A549 (cell line): ENCODE measurements around the gene TIE1. TPM values are rescaled to one million over a fixed set of nuclear protein-coding genes. Genes with fewer than 3 reads are reported as not detected.

Experiments
- ATAC-seq, 2 experiments: fragments of 200-7000 bp in 1 of 2; fragments of >200 bp in 1 of 2; cut with Nextera tagmentation in 1 of 2; cut with Tn5 transposase in 1 of 2; 3 replicates each; pipeline versions ENCODE4 v1.8.0 to v1.9.1; 2018 to 2020; ENCODE audit warnings: mild to moderate bottlenecking in 1 of 2, moderate library complexity in 1 of 2
- CTCF ChIA-PET: fragments of 300-600 bp; sonication (Branson Sonifier 250); formaldehyde crosslinking; extraction: SDS; loops from one replicate; lab custom pipeline; 2021; ENCODE audit warnings: antibody characterized with exemption, inconsistent platforms; lab: Yijun Ruan, JAX
- POLR2A ChIA-PET: fragments of 350-600 bp; formaldehyde crosslinking; extraction: SDS; loops from one replicate; lab custom pipeline; 2021; ENCODE audit warnings: antibody characterized with exemption, inconsistent platforms; lab: Yijun Ruan, JAX
- DNase-seq, 2 experiments: peaks; one replicate each; pipeline versions ENCODE4 v3.0.0 to v3.0.0-alpha.2; 2011 to 2016; ENCODE audit warnings: low read depth in 1 of 2, low spot score in 1 of 2
- FAIRE-seq: peaks from 2 replicates; lab custom pipeline; 2011; peaks lifted over from hg19 to GRCh38; lab: Jason Lieb, UNC
- H3K27ac ChIP-seq, 2 experiments: fragments of >200 bp; sonication (Bioruptor Twin); formaldehyde crosslinking; 3 replicates each; pipeline ENCODE4 v1.5.1; 2016 to 2017
- H3K4me1 ChIP-seq: fragments of >200 bp; sonication (Bioruptor Twin); formaldehyde crosslinking; 3 replicates; pipeline ENCODE4 v1.6.1; 2016
- H3K4me2 ChIP-seq: fragments of >200 bp; sonication (Bioruptor Twin); formaldehyde crosslinking; 3 replicates; pipeline ENCODE4 v1.6.1; 2016
- H3K4me3 ChIP-seq: fragments of >200 bp; sonication (Bioruptor Twin); formaldehyde crosslinking; 3 replicates; pipeline ENCODE4 v1.5.1; 2016
- H3K9me3 ChIP-seq: fragments of >200 bp; sonication (Bioruptor Twin); formaldehyde crosslinking; 3 replicates; pipeline ENCODE4 v1.6.1; 2016
- BCL3 ChIP-seq: fragments of >200 bp; sonication (Bioruptor Twin); formaldehyde crosslinking; IDR thresholded peaks from 3 replicates; pipeline ENCODE4 v1.6.1; 2016
- E2F6 ChIP-seq: IDR thresholded peaks from 2 replicates; pipeline ENCODE4 v1.6.1; 2012; ENCODE audit warnings: low read depth, borderline replicate concordance
- EHF ChIP-seq: fragments of 250-450 bp; sonication (Bioruptor Pico); IDR thresholded peaks from 2 replicates; pipeline ENCODE4 v1.5.0; 2020; ENCODE audit warnings: mild to moderate bottlenecking
- ESRRA ChIP-seq: fragments of 150-350 bp; IDR thresholded peaks from 2 replicates; pipeline ENCODE4 v1.6.1; 2014; ENCODE audit warnings: mild to moderate bottlenecking, low read length, borderline replicate concordance
- FOSB ChIP-seq: fragments of 250-450 bp; sonication (Bioruptor Pico); IDR thresholded peaks from 2 replicates; pipeline ENCODE4 v1.5.0; 2020; ENCODE audit warnings: mild to moderate bottlenecking, moderate library complexity
- FOSL2 ChIP-seq, 2 experiments: fragments of 450-650 bp in 1 of 2; fragments of >200 bp in 1 of 2; sonication (Bioruptor Twin) in 1 of 2; formaldehyde crosslinking; IDR thresholded peaks; 2 replicates each; pipeline versions ENCODE4 v1.5.0 to v1.6.1; 2016 to 2020; ENCODE audit warnings: mild to moderate bottlenecking in 1 of 2, moderate library complexity in 1 of 2
- GATA3 ChIP-seq: IDR thresholded peaks from 2 replicates; pipeline ENCODE4 v1.6.1; 2012; ENCODE audit warnings: borderline replicate concordance
- HOXA7 ChIP-seq: fragments of 250-450 bp; sonication (Bioruptor Pico); IDR thresholded peaks from 2 replicates; pipeline ENCODE4 v1.5.0; 2020; ENCODE audit warnings: mild to moderate bottlenecking, moderate library complexity
- MAX ChIP-seq: IDR thresholded peaks from 2 replicates; pipeline ENCODE4 v1.6.1; 2012
- MAZ ChIP-seq: fragments of 150-350 bp; IDR thresholded peaks from 2 replicates; pipeline ENCODE4 v1.6.1; 2014; ENCODE audit warnings: antibody characterized with exemption, low read depth, low read length, borderline replicate concordance
- MYC ChIP-seq: IDR thresholded peaks from 2 replicates; pipeline ENCODE4 v1.6.1; 2012; ENCODE audit warnings: mild to moderate bottlenecking, inconsistent platforms, low read length, improper control_type of control experiment, borderline replicate concordance
- NFE2L2 ChIP-seq: fragments of 150-350 bp; conservative IDR thresholded peaks from 2 replicates; pipeline ENCODE4 v1.6.1; 2014; ENCODE audit warnings: low read length
- POLR2A ChIP-seq: IDR thresholded peaks from 2 replicates; pipeline ENCODE4 v1.6.1; 2012; ENCODE audit warnings: mild to moderate bottlenecking, low read length
- RAD21 ChIP-seq, 2 experiments: fragments of >200 bp in 1 of 2; sonication (Bioruptor Twin) in 1 of 2; formaldehyde crosslinking in 1 of 2; IDR thresholded peaks in 1 of 2; conservative IDR thresholded peaks in 1 of 2; 2 replicates in 1 of 2; 3 replicates in 1 of 2; pipeline ENCODE4 v1.6.1; 2012 to 2018; ENCODE audit warnings: inconsistent platforms in 1 of 2
- RFX5 ChIP-seq: fragments of 450-650 bp; IDR thresholded peaks from 2 replicates; pipeline ENCODE4 v1.7.1; 2014; ENCODE audit warnings: antibody characterized with exemption, mild to moderate bottlenecking, moderate library complexity
- RNF2 ChIP-seq: fragments of 200-600 bp; sonication (generic); IDR thresholded peaks from 2 replicates; pipeline ENCODE4 v1.6.1; 2016; ENCODE audit warnings: low read depth, mild to moderate bottlenecking, antibody characterized with exemption, moderate library complexity, borderline replicate concordance
- SMC3 ChIP-seq: fragments of >200 bp; sonication (Bioruptor Twin); formaldehyde crosslinking; IDR thresholded peaks from 3 replicates; pipeline ENCODE4 v1.6.1; 2018; ENCODE audit warnings: inconsistent platforms
- TP53 ChIP-seq: fragments of 250-450 bp; sonication (Bioruptor Pico); IDR thresholded peaks from 2 replicates; pipeline ENCODE4 v1.5.0; 2021; ENCODE audit warnings: mild to moderate bottlenecking, moderate library complexity
- ZC3H11A ChIP-seq: fragments of 450-650 bp; IDR thresholded peaks from 2 replicates; pipeline ENCODE4 v1.6.1; 2014; ENCODE audit warnings: antibody characterized with exemption, mild to moderate bottlenecking
- ZFP36 ChIP-seq: fragments of 450-650 bp; IDR thresholded peaks from 2 replicates; pipeline ENCODE4 v1.6.1; 2014; ENCODE audit warnings: borderline replicate concordance; ENCODE audit not compliant: partially characterized antibody
- WGBS: methylation state at CpG from one replicate; pipeline ENCODE4 v1.1.6; 2017; ENCODE audit errors: missing lambda C conversion rate; 5-methylcytosine and 5-hydroxymethylcytosine counted together
- polyA plus RNA-seq, 4 experiments: library from polyadenylated mRNA; depleted of rRNA in 3 of 4; stranded (reverse); fragments of >200 nt; fragmentation: RNase III in 1 of 4; extraction: RNeasy Plus Mini Kit Qiagen cat#74134 plus additional on column Dnase treatment in 1 of 4; gene quantifications; 2 replicates in 3 of 4; 3 replicates in 1 of 4; pipeline ENCODE4 v1.2.3, GENCODE V29; 2011 to 2017
- TF ChIP-seq, protein P1 (sequence below): fragments of 150-350 bp; IDR thresholded peaks from 2 replicates; pipeline ENCODE4 v1.6.1; 2014; ENCODE audit warnings: low read depth, mild to moderate bottlenecking, low read length

TIE1 gene
- polyA plus RNA-seq, 2 of the 4 experiments (the other 2 are of a cell fraction): not detected

- no peak overlapping the region for H3K4me3 ChIP-seq
- POLR2A ChIA-PET: no interaction called here
- FAIRE-seq (no peak), DNase-seq (peak in 1 of 2 experiments; percentile 17), ATAC-seq (peak in 1 of 2 experiments; percentile 46; a peak in 2 of 6 replicates)
- H3K9me3 ChIP-seq: no peaks in the 10 kb centered on the region
- CTCF ChIA-PET: no interaction called here
- H3K27ac ChIP-seq: no peak overlapping the region
- no peak overlapping the region for H3K4me2 ChIP-seq
- TF ChIP-seq RFX5: no peak
- TF ChIP-seq POLR2A: no peak
- no peak for TF ChIP-seq HOXA7 (CRISPR knock-in tag)
- no peak for TF ChIP-seq TP53 (CRISPR knock-in tag)
- TF ChIP-seq MYC: no peak
- no peak for TF ChIP-seq MAZ
- TF ChIP-seq MAX: no peak
- no peak for TF ChIP-seq ZFP36
- TF ChIP-seq NFE2L2: no peak
- TF ChIP-seq, protein P1, sequence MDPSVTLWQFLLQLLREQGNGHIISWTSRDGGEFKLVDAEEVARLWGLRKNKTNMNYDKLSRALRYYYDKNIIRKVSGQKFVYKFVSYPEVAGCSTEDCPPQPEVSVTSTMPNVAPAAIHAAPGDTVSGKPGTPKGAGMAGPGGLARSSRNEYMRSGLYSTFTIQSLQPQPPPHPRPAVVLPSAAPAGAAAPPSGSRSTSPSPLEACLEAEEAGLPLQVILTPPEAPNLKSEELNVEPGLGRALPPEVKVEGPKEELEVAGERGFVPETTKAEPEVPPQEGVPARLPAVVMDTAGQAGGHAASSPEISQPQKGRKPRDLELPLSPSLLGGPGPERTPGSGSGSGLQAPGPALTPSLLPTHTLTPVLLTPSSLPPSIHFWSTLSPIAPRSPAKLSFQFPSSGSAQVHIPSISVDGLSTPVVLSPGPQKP: no peak
- no peak for TF ChIP-seq FOSL2 (IDR thresholded peaks at IDR 0.05)
- no peak for TF ChIP-seq FOSL2 (CRISPR knock-in tag; IDR thresholded peaks at IDR 0.05)
- TF ChIP-seq RAD21 (conservative IDR thresholded peaks at IDR 0.05 in 1 of 2, IDR thresholded peaks at IDR 0.05 in 1 of 2): no peak
- no peak for TF ChIP-seq ESRRA
- WGBS: 53% methylated on average over 8 of the region's 11 CpGs
- no peaks in the 10 kb centered on the region for H3K4me1 ChIP-seq
These were observed 26.5 kb upstream of the TIE1 start for GRCh38 chr1:43274125-43274803.

DNA sequence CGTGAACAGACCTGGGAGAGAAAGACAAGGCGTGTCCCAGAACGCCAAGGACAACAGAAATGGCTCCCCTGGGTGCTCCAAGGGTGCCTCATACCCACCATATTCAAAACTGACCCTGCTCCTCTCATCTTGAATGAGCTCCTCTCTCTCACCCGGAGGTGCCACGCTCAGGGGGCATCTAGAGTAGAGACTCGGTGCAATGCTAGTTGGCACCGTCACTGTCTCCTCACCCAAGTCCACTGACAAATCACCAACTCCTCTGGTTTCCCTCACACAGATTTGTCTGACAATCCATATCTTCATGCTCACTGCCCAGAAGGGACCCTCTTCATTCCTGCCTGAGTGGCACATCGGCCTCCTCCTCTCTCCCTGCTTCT, 26.0 kb upstream of the TIE1 start:
- TF ChIP-seq EHF (CRISPR knock-in tag): no peak
- TF ChIP-seq RNF2: no peak
- no peak for TF ChIP-seq E2F6
- no peak for TF ChIP-seq FOSB
- TF ChIP-seq SMC3: no peak
- no peak for TF ChIP-seq MAZ
- no peak for TF ChIP-seq BCL3
- no peak for TF ChIP-seq GATA3
- TF ChIP-seq ZC3H11A: no peak
- TF ChIP-seq ESRRA: no peak
- TF ChIP-seq, all 56 proteins: peak for 0
- Histone ChIP-seq H3K9me3 (no peaks in the 10 kb centered on the region), H3K27ac (no peak overlapping the region), H3K4me1 (no peaks in the 10 kb centered on the region), H3K4me2 (no peak overlapping the region), H3K4me3 (no peak overlapping the region)
- ChIA-PET CTCF (no interaction called here), POLR2A (no interaction called here)
- DNase-seq (no peak), ATAC-seq (no peak), FAIRE-seq (no peak)
- WGBS: 81% methylated on average over 8 of the region's 8 CpGs
